Activated CD4-positive, alpha-beta T cell treated with anti-CD3 and anti-CD28 coated beads, Interleukin-10, Interleukin-2, amounts not matched to agents 100 ng/mL and 50 ng/mL, durations not matched to agents 16 hours and 8 hours (primary cell): ENCODE results near the gene TRIM26.
"Not testable (repeated sequence)": the region's sequence is repeated elsewhere in the genome, so short reads cannot be mapped to it uniquely, and the experiment has no call there.

ENCODE experiments used
- DNase-seq: peaks from one replicate; pipeline ENCODE4 v3.0.0-alpha.2; 2020

Gene TRIM26

DNA sequence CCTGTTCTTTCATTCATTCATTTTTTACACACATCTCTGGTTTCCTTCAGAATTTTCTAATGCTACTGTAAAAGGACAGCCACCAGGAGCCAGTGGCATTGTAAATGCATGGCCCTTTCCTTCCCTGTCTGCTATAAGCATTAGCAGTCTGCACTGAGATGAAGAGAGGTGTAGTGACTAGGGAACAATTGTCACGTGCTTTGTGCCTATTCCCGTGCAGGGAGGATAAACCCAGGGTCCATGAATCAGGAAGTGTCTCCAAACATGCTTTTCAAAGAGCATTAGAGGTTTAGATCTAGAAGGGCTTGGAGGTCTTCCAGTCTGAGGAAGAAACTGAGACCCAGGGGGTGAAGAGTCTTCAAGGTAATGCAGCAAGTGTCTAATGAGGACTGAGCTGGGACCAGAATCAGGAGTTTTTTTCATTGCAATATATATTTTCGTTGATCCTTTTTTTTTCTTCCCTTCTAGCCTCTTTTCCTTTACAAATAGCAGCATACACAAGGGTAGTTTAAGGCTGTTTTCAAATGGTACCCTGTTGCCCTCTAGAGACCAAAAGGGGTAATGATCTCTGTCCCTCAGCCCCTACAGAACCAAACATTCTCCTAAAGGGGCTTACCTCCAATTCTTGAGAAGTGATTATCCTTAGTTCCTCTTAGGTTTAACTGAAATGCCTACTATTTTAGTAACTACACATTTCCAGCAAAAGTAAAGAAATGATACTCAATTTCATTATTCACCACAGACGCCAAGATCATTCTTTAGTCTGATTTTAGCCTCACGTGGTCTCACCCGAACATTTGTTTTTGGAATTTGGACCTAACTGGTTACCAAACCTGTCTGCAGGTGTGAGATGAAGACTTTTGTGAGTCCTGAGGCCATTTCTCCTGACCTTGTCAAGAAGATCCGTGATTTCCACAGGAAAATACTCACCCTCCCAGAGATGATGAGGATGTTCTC is 43.3 kb downstream of the TRIM26 start:
- DNase-seq, result peak; percentile 54

DNA sequence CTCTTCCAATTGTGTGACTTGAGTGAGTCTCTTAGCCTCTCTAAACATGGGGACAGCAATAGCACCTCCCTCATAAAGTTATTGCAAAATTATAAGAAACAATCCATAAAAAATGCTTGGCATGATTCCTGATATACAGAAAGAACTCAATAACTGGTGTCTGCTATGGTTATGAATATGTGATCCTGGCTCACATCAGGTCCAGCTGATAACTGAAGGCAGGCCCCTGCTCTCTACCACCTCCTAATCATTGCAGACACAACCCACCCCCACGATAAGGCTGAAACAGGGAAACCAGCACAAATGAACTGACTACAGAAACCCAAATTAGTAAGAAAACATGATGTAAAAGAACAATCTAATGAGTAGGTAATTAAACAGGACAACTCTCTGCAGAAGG is 44.5 kb downstream of the TRIM26 start:
- DNase-seq, result no peak

DNA sequence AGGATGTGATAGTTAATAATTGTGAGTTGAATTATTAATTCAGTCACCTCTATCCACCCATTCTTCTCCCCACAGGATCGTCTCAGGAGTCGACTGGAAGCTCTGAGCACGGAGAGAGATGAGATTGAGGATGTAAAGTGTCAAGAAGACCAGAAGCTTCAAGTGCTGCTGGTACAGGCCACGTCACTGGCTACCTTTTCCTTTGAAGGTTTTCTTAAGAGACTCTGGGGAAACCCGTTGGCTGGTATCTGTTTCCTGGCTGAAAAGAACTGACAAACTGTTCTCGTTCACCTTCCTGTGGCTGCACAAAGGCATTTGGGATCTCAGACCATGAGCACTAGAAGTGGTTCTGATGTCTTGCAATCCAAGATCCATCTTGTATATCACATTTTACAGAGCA is 46.1 kb downstream of the TRIM26 start:
- DNase-seq, result peak; percentile 37

DNA sequence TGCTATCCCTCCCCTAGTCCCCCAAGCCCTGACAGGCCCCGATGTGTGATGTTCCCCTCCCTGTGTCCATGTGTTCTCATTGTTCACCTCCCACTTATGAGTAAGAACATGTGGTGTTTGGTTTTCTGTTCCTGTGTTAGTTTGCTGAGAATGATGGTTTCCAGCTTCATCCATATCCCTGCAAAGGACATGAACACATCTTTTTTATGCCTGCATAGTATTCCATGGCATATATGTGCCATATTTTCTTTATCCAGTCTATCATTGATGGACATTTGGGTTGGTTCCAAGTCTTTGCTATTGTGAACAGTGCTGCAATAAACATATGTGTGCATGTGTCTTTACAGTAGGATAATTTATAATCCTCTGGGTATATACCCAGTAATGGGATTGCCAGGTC is 48.0 kb downstream of the TRIM26 start:
- DNase-seq, result not testable (repeated sequence)

DNA sequence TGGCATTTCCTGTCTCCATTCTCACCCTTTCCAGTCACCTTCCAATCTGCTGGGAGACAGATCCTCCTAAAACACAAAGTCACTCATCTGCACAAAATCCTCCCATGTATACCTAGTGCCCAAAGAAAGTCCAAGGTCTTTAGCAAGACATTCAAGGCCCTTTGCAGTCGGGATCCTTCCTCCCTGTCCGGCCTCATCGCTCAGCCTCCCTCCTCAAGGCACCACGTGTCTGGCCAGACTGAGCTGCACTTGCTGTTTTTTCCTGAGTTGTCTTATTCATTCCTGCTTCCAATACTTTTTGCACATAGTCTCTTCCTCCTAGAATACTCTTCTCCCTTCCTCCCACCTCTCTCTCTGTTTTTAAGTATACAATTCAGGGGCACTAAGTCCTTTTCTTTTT is 48.5 kb downstream of the TRIM26 start:
- no peak for DNase-seq

DNA sequence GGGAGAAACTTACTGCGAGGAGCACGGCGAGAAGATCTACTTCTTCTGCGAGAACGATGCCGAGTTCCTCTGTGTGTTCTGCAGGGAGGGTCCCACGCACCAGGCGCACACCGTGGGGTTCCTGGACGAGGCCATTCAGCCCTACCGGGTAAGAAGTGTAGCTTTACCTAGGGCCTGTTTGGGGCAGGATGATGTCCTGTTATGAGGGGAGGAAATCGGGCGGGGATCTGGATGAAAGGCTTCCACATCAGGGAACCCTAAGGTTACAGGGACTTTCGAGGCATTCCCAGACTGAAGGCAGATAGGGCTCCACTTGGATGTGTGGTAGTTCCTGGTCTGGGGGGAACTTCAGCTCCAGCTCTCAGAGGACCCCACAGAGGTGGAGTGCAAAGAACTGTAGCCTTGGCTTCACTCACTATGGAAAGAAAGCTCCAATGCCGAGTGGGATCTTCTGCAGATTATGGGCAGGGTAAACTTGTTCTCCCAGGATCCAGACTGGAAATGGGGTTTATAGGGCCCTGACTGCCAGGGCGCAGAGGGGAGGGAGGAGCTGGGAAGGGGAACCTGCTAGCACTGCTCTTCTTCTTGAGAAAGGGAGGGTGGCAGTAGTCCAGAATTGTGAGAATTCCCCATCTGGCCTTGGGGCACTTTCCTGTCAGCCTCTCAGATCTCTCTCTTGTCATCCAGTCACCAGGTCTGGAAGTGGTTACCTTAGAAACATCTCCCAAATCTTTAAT is 49.1 kb downstream of the TRIM26 start:
- DNase-seq, result no peak

DNA sequence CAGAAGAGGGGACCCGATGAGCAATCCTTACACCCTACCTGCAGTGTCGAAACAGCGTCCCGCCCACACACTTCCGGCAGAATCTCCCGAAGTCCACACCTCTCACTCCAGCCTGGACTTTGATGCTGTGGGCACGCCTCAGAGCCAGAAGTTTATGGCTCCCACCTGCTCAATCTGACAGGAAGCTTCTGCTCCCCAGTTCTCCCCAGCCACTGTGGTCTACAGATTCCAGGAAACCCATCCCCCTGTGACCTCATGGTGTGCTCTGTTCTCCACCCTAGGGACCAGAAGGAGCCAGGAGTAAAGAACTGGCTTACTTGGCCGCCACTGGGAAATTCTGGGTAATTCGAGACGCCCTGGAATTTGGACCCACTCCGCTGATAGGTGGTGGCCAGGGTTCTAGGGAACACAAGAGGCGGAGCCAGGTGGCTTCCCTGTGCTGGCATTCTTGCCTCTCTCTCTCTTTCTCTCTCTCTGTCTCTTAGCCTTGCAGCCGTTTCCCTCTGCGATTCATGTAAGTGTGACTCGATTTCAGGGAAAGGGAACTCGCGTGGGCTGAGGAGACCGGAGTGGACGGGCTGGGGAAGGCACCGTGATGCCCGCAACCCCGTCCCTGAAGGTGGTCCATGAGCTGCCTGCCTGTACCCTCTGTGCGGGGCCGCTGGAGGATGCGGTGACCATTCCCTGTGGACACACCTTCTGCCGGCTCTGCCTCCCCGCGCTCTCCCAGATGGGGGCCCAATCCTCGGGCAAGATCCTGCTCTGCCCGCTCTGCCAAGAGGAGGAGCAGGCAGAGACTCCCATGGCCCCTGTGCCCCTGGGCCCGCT is 49.9 kb downstream of the TRIM26 start, which contains the start of gene TRIM15:
TRIM15 (plus strand) TSS at position 457 of the 828 bp plus-strand sequence; CDS start at position 596, 139 bp downstream.
- DNase-seq, result peak; percentile 40

DNA sequence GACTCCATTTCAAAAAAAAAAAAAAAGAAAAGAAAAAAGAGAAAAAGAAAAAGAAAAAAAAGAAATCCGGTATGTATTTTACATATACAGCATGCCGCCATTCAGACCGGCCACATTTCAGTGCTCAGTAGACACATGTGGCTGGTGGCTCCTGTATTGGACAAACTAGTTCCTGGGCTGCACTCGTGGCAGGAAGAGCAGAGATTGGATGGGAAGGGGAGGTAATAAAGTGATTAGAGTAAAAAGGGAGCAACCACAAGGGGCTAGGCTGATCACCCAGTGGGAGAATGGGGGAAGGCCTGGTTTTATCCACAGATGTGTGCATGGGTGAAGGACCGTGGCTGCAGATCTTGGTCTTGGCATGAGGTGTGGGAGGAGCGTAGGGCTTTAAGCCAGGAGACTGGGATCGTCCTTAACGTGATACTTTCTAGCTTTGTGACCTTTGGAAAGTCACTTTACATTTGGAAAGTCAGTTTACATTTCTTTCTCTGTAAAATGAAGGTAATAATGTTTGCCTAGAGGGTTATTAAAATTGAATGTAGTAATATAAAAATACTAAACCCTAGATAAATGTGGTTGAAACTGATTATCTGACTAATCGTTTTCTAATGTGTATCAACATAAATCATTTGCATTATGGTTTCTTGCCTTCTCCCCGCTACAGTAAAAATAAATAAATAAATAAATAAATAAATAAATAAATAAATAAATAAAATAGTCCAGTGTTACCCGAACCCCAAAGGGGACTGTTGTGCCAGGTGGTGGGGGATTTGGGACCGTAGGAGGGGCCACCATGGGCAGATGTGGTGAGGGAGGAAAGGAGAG is 50.7 kb downstream of the TRIM26 start:
- DNase-seq, result no peak

DNA sequence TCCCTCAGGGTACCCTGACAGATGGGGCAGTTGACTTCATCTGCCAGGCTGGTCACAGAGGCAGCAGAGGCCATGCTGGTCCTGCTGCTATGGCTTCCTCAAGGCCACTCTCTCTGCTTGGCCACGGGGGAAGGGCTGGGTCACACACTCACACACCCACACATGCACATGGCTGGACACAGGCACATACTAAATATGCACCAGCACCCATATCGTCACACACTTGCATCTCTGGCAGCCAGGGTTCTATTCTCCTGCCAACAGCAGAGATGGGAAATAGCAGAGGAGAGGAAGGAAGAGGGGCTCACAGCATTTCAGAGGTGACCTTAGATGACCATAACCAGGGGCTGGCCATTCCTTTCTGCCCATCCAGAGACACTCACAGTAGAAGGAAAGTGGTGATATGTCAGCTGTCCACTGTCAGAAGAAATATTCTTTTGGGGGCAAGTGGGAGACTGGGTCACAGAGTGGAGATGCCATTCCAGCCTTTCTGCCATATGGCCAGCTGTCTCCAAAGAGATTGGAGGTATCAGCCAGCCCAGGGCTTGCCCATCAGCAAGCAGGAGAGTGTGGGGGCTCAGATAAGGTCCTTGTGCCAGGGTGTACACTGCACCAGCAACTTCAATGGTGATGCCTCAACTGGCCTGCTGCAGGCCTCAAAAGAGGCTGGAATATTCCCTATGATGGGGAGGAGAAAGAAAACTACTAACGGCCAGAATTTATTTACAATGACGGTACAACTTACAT is 52.2 kb downstream of the TRIM26 start, which contains the start of gene TRIM10:
TRIM10 (minus strand) TSS at position 427 of the 747 bp plus-strand sequence; CDS start at position 74, 353 bp downstream.
- DNase-seq, result no peak

DNA sequence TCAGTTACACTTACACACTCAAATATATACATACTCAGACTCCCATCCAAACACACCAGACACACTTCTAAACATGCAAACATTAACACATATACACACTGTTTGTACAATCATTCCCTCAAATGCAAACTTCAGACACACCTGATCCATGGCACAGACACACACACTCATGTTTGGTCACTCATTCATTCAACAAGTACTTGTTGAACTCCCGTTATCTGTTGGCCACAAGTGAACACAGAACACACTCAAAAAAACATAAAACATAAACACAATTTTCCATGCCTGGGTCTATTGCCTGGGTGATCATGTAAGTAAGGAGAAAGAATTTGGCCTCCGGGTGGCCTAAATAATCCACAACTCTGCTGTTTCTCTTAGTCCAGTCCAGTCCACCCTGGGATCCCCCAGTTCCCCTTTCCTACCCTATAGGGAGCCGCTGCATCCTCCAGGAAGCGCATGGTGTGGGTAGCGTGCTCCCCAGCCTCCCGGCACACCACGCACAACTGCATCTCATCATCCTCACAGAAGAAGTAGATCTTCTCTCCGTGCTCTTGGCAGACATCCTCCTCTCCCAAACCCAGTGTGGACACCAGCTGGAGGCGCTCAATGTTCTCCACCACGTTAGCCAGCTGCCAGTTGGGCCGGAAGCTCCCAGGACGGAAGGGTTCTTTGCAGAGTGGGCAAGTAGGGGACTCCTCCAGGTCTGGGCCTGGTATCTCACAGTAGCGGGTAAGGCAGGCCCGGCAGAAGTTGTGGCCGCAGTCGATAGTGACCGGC is 53.0 kb downstream of the TRIM26 start:
- no peak for DNase-seq

DNA sequence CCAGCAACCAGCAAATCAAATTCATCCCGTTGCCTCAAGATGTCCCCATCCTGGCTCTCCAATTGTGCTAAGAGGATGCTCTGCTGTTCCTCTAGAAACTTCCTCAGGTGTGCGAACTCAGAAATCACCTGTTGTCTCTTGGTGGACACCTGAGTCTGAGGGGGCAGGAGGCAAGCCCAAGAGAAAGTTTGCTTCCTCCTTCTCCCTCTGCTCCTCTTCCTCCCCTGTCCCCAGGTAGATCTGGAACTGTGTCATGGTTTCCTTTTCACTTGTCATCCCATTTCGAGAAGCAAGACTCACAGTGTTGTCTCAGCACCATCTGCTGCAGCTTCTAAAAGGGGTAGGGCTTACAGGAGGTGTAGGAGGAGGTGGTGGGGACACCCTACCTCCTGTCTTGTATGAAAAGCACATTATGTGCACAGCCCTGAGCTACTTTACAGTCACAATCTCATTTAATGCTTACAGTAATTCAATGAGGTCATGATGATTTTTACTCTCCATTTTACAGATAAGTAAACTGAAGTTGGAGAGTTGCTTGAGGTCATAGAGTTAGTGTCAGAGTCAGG is 54.6 kb downstream of the TRIM26 start:
- peak; percentile 18 for DNase-seq

DNA sequence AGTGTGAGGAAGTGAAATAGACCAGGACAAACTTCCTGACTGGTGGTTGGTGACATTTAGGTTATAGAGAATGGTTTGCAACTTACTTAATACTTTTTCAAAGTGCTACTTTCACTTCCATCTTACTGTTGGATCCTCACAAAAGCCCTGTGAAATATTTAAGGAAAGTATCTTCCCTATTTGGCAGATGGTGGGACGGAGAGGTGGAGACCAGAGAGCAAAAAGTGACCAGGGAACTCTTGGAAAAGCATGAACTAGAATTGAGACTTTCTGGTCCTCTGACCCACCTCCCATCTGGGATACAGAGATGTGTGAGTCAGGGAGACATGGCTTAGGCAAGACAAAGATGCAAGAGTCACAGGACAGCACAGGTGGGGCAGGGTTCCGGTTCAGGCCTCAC is 55.2 kb downstream of the TRIM26 start:
- no peak for DNase-seq

DNA sequence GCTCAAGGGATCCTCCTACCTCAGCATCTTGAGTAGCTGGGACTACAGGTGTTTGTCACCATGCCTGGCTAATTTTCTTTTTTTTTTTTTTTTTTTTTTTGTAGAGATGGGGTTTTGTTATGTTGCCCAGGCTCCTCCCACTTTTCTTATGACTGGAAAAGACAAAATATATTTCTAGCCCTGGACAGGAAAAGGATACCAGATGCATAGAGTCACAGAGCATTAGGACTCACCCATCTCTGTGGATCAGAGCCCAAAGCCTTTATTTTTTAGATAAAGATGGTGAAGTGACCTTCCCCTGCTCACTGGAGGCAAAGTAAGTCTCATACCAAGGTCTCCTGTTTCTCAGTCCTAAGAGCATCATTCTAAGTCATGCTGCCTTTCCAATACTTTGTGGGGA is 55.6 kb downstream of the TRIM26 start:
- DNase-seq, result no peak

DNA sequence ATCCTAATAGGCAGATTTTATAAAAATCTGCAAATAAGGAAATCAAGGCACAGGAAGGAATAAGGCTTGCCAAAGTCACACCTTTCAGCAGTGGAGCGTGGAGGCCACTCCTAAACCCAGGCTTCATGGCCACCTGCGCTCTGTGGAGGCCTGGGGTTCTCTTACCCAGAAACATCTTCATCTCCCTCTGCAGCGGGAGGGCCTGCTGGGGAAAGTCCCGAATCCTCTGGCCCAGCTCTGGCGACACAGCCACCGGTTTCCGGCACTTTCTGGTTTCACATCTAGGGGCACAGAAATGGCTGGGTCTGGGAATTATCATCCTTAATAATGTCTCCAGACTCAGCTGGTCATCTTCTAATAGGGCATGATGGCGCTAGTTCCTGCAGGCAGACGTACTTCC is 56.4 kb downstream of the TRIM26 start:
- no peak for DNase-seq

DNA sequence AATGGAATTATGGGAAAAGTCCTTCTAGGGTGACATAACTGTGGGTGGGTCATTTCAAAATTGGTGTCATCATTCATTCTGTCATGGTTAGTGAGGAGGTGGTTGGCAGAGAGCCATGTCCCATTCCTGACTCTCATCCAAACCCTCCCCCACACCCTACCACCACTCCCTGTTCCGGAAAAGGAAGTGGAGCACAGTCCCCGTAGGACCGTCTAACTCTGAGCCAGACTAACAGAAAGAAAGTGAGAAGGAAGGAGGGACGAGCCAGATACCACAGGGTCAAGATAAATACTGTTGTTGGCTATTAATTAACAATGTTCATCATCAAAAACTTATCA is 57.0 kb downstream of the TRIM26 start:
- no peak for DNase-seq

DNA sequence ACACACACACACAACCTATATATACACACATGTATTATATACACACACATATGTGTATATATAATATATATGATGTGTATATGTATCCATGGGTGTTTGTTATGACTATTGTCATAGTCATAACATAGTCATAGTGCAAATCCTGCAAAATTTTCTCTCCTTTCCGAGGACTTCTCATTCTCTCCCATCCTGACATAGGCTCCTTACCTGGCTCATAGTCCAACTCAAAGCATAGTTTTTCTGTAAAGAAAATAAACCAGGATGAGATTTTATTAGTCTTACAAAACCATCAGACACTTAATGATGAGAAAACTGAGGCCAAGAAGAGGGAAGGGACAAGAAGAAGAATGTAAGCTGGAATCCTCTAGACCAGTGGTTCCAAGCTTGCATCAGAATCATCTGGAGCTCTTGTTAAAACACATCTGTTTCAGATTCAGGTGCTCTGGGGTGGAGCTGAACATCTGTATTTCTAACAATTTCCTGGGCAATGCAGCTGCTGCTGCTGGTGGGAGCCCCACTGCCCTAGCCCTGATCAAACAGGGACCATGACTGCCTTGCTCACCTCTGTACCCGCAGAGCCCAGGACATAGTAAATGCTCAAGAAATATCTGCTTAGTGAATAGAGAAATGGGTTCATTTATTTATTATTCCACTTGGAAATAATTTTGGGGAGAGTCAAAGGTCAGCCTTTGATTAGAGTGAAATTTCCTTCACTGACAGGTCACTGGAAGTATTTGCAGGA is 57.5 kb downstream of the TRIM26 start:
- DNase-seq, result no peak

DNA sequence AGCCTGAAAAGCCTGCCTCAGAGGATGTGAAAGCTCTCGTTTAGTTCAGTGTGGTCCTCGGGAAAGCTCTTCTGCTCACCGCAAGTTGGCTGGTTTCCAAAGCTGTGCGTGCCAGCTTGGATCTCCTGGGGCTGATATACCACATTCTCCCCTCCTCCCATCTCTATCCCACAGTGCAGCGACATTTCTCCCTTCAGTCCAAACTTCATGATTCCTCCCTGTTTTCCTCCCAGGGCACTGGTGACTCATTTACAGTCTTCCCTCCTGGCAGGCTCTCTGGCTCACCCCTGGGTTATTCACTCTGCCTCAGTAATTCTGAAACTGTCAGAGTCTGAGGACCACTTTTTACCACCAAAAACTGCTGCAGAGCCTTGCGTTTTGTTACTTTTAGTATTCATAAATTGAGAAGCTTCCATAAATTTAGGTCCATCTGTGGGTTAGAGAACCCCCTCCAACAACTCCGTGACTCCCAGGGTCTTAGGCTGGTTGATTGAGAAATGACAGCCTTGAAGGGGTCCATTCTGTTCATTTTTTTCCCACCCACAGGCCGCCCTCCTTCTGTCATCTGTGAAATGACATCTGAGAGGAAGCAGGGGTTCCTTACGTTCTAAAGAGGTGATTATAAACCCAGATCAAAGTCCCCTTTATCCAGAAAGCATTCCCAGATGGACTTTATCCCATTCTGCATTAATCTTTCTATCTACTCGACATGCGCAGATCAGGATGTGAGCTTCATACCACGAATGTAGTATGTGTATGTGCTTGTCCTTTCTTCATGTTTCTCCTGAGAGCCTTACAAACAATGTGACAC is 58.3 kb downstream of the TRIM26 start:
- no peak for DNase-seq

DNA sequence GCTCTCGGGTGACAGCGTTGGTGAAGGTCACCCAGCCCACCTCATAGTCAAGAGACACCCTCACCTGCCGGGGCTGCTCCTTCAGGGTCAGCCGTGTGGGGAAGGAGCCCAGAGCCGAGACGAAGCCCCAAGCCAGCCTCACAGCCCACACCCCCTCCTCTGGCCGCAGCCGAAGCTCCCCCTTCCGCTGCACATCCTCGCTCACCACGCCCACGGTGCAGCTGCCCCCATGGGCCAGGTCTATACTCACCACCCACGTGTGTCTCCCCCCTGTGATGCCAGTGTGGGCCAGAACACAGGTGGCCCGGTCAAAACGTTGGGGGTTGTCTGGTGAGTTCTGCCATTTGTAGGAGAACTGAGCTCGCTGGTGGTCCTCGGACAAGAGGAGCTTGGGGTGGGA is 59.1 kb downstream of the TRIM26 start:
- no peak for DNase-seq
